K562 (cell line): ENCODE results near the gene CCDC9. TPM values are rescaled to one million over a fixed set of nuclear protein-coding genes. Genes with fewer than 3 reads are reported as not detected.

Experiments
- BMI1 ChIP-seq: fragments of 150-350 bp; IDR thresholded peaks from 2 replicates; pipeline ENCODE4 v1.6.1; 2014; ENCODE audit warnings: low read length
- CXXC5 ChIP-seq: fragments of 250-450 bp; sonication (Bioruptor Pico); IDR thresholded peaks from 2 replicates; pipeline ENCODE4 v1.8.0; 2022; ENCODE audit warnings: inconsistent platforms, mild to moderate bottlenecking, moderate library complexity
- EGR1 ChIP-seq: fragments of 450-650 bp; conservative IDR thresholded peaks from 2 replicates; pipeline ENCODE4 v1.6.1; 2017; ENCODE audit warnings: mild to moderate bottlenecking
- IRF2 ChIP-seq: sonication (generic); formaldehyde crosslinking; IDR thresholded peaks from 2 replicates; pipeline ENCODE4 v1.8.1; 2022; ENCODE audit warnings: mild to moderate bottlenecking, missing genetic modification reagents
- MAZ ChIP-seq, 2 experiments: fragments of 450-650 bp in 1 of 2; sonication (generic) in 1 of 2; formaldehyde crosslinking; IDR thresholded peaks in 1 of 2; conservative IDR thresholded peaks in 1 of 2; 2 replicates each; pipeline versions ENCODE4 v1.4.0 to v1.5.0; 2020; ENCODE audit warnings: mild to moderate bottlenecking in 1 of 2, missing genetic modification reagents in 1 of 2
- POLR2B ChIP-seq: fragments of 450-650 bp; IDR thresholded peaks from 2 replicates; pipeline ENCODE4 v1.6.1; 2018; ENCODE audit warnings: low read depth; ENCODE audit not compliant: partially characterized antibody
- STAT5A ChIP-seq: IDR thresholded peaks from 2 replicates; pipeline ENCODE4 v1.6.1; 2012; ENCODE audit warnings: low read length, inconsistent platforms, borderline replicate concordance
- STAT5B ChIP-seq: fragments of 250-450 bp; sonication (Bioruptor Pico); IDR thresholded peaks from 2 replicates; pipeline ENCODE4 v1.8.0; 2021; ENCODE audit warnings: mild to moderate bottlenecking, inconsistent platforms
- ZC3H4 ChIP-seq: sonication (generic); formaldehyde crosslinking; IDR thresholded peaks from 2 replicates; pipeline ENCODE4 v1.9.0; 2021; ENCODE audit warnings: missing genetic modification reagents, borderline replicate concordance
- ZNF23 ChIP-seq: fragments of 250-450 bp; sonication (Bioruptor Pico); IDR thresholded peaks from 2 replicates; pipeline ENCODE4 v1.4.0; 2020; ENCODE audit warnings: mild to moderate bottlenecking
- ZNF263 ChIP-seq: sonication (generic); formaldehyde crosslinking; IDR thresholded peaks from 2 replicates; pipeline ENCODE4 v1.8.0; 2022; ENCODE audit warnings: mild to moderate bottlenecking, missing genetic modification reagents, borderline replicate concordance
- ZNF282 ChIP-seq: sonication (generic); formaldehyde crosslinking; IDR thresholded peaks from 2 replicates; pipeline ENCODE4 v1.8.1; 2023; ENCODE audit warnings: missing genetic modification reagents
- polyA plus RNA-seq, 8 experiments: library from polyadenylated mRNA; depleted of rRNA in 4 of 8; stranded (reverse) in 5 of 8; unstranded in 3 of 8; fragments of >200 nt; fragmentation: Nextera tagmentation in 2 of 8; fragmentation: Illumina TruSeq in 1 of 8; extraction: Ambion mirVana in 2 of 8; extraction: Trizol in 1 of 8; gene quantifications; 2 replicates each; pipeline versions ENCODE4 v1.2.1 to v1.2.3, GENCODE V29; 2011 to 2014; ENCODE audit warnings: inconsistent platforms in 1 of 8, missing spikeins in 1 of 8
- total RNA-seq, 7 experiments: library from RNA; depleted of rRNA in 6 of 7; stranded (reverse); fragments of >200 nt in 6 of 7; fragmentation: Illumina TruSeq in 2 of 7; extraction: Trizol in 2 of 7; gene quantifications; 2 replicates each; pipeline versions ENCODE4 v1.2.1 to v1.2.3, GENCODE V29; 2011 to 2021; ENCODE audit warnings: low replicate concordance in 1 of 7
- TF ChIP-seq, protein P1 (sequence below): fragments of 450-650 bp; conservative IDR thresholded peaks from 2 replicates; pipeline ENCODE4 v1.6.1; 2016; ENCODE audit warnings: missing genetic modification characterization, low read depth, mild to moderate bottlenecking, control low read depth, missing compliant biosample characterization
- TF ChIP-seq, protein P2 (sequence below): fragments of 450-650 bp; formaldehyde crosslinking; IDR thresholded peaks from 2 replicates; pipeline ENCODE4 v1.4.0; 2022; ENCODE audit warnings: missing genetic modification characterization
- TF ChIP-seq, protein P3 (sequence below): fragments of 250-450 bp; sonication (Bioruptor Pico); IDR thresholded peaks from 2 replicates; pipeline ENCODE4 v1.5.0; 2021; ENCODE audit warnings: mild to moderate bottlenecking, moderate library complexity
- TF ChIP-seq, protein P4 (sequence below): IDR thresholded peaks from 2 replicates; pipeline ENCODE4 v1.6.1; 2012; ENCODE audit warnings: low read depth, low read length, improper control_type of control experiment, borderline replicate concordance
- TF ChIP-seq, protein P5 (sequence below): fragments of 250-450 bp; sonication (Bioruptor Pico); IDR thresholded peaks from 2 replicates; pipeline ENCODE4 v1.5.0; 2021

Gene CCDC9
- total and polyA plus RNA-seq, 9 of the 15 experiments (the other 6 are each of a cell fraction or from before 2014, with no cell fraction given) = 0.23 to 38.6 (median 8.4) TPM

DNA sequence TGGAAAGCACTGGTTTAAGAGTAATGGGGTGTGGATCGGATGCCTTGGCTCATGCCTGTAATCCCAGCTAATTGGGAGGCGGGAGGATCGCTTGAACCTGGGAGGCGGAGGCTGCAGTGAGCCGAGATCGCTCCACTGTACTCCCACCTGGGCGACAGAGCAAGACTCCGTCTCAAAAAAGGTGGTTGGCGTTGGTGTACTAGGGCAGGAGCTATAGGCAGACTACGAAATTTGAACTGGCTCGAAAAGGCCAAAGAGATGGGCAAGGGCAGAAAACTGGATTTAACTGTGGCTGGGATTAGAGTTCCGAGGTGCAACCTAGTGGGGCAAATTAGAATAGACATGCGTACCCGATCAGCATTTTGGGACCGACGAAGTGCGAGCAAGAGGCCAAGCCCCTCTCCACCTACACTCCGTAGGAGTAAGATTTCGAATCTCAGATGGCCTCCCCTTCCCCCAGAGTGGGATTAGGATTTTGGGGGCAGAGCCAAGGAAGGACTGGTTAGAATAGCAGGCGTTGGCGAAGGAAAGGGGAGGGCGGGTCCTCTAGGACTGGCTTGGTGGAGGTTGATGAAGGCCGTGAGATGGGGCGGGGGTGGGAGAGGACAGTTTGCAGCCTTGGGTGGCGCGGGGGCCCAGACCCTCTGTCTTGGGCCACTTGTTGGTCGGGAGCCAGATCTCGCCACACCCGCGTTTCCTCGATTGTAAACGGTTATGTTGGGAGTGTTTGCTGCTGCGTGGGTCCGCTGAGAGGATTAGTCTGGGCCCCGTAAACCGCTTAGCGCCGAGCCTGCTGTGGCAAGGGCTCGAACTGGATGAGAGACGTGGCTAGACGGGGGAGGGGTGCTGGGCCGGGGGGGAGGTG, 16.4 kb downstream of the CCDC9 start (continued):
- TF ChIP-seq, protein P1, sequence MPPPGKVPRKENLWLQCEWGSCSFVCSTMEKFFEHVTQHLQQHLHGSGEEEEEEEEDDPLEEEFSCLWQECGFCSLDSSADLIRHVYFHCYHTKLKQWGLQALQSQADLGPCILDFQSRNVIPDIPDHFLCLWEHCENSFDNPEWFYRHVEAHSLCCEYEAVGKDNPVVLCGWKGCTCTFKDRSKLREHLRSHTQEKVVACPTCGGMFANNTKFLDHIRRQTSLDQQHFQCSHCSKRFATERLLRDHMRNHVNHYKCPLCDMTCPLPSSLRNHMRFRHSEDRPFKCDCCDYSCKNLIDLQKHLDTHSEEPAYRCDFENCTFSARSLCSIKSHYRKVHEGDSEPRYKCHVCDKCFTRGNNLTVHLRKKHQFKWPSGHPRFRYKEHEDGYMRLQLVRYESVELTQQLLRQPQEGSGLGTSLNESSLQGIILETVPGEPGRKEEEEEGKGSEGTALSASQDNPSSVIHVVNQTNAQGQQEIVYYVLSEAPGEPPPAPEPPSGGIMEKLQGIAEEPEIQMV (tag) = 0 out of 2 replicates have a peak, but pooled peaks have one; percentile 31
- no peak for TF ChIP-seq ZNF282
- TF ChIP-seq, protein P2, sequence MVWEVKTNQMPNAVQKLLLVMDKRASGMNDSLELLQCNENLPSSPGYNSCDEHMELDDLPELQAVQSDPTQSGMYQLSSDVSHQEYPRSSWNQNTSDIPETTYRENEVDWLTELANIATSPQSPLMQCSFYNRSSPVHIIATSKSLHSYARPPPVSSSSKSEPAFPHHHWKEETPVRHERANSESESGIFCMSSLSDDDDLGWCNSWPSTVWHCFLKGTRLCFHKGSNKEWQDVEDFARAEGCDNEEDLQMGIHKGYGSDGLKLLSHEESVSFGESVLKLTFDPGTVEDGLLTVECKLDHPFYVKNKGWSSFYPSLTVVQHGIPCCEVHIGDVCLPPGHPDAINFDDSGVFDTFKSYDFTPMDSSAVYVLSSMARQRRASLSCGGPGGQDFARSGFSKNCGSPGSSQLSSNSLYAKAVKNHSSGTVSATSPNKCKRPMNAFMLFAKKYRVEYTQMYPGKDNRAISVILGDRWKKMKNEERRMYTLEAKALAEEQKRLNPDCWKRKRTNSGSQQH = 0 out of 2 replicates have a peak, but pooled peaks have one; percentile 63
- 0 out of 2 replicates have a peak, but pooled peaks have one; percentile 14 for TF ChIP-seq STAT5A
- peak; percentile 61; the same call in 1 of the 2 replicates for TF ChIP-seq EGR1
- TF ChIP-seq MAZ (CRISPR knock-in tag; conservative IDR thresholded peaks at IDR 0.05 in 1 of 2, IDR thresholded peaks at IDR 0.05 in 1 of 2) = no peak
- TF ChIP-seq CXXC5 (CRISPR knock-in tag) = no peak
- TF ChIP-seq, protein P3, sequence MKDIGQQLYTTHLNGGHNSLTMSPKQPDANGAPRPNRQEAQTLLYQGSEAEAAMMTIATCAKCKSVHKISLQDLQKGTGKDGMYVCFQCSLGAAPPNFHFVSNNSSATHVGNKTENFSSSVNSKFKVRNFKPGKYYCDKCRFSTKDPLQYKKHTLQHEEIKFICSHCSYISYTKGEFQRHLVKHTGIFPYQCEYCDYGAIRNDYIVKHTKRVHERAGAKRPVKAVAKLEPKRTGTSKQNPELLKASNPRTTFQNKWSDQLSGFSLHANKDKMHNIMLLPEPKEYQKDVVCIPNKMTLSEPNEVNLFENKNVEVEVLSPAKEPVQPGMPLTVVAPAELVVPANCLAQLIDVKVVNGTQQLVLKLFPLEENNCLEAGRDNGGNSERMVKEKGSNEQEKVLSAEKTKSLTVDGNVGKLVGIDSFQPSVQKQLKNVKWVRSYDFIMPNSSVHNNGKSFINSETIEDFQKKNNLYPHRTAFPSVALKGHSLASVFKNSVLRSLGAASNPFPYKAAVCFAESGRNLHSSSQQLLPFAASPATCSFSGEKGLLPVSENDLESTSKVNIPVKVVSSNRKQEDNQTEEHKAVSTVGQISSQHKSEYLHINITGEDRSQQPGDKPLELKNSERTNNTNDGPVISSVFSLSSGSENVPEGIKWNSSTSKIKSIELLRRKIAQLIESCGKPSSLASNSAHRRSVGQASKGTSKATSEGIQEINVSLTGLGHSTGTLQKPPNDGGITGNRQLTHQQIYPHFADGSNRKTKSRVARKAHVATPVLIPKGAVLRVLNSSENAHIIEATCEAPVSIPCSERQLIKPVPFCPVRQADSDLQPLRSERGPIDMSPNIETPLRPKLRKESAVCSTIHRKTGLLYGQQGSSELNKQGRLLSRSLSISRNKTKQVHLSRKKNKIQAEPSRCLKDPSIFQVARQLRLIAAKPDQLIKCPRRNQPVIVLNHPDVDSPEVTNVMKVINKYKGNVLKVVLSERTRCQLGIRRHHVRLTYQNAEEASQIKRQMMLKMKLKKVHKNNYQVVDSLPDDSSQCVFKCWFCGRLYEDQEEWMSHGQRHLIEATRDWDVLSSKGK (CRISPR knock-in tag) = no peak
- TF ChIP-seq ZNF263 = no peak
- TF ChIP-seq ZC3H4 (CRISPR knock-in tag) = no peak
- no peak for TF ChIP-seq ZNF23 (CRISPR knock-in tag)
- TF ChIP-seq POLR2B = no peak
- TF ChIP-seq STAT5B (CRISPR knock-in tag) = no peak
- TF ChIP-seq, protein P4, sequence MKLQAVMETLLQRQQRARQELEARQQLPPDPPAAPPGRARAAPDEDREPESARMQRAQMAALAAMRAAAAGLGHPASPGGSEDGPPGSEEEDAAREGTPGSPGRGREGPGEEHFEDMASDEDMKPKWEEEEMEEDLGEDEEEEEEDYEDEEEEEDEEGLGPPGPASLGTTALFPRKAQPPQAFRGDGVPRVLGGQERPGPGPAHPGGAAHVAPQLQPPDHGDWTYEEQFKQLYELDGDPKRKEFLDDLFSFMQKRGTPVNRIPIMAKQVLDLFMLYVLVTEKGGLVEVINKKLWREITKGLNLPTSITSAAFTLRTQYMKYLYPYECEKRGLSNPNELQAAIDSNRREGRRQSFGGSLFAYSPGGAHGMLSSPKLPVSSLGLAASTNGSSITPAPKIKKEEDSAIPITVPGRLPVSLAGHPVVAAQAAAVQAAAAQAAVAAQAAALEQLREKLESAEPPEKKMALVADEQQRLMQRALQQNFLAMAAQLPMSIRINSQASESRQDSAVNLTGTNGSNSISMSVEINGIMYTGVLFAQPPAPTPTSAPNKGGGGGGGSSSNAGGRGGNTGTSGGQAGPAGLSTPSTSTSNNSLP = no peak
- TF ChIP-seq, protein P5, sequence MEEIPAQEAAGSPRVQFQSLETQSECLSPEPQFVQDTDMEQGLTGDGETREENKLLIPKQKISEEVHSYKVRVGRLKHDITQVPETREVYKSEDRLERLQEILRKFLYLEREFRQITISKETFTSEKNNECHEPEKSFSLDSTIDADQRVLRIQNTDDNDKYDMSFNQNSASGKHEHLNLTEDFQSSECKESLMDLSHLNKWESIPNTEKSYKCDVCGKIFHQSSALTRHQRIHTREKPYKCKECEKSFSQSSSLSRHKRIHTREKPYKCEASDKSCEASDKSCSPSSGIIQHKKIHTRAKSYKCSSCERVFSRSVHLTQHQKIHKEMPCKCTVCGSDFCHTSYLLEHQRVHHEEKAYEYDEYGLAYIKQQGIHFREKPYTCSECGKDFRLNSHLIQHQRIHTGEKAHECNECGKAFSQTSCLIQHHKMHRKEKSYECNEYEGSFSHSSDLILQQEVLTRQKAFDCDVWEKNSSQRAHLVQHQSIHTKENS (CRISPR knock-in tag) = no peak
- no peak for TF ChIP-seq BMI1
- no peak for TF ChIP-seq IRF2 (CRISPR knock-in tag)
